GM12874 (cell line): Measurements from ENCODE around the gene ECEL1.

Experiments used
- CTCF ChIP-seq: IDR thresholded peaks from 2 replicates; pipeline ENCODE4 v1.5.1; 2011; ENCODE audit warnings: low read depth, mild to moderate bottlenecking, control low read depth, low read length, moderate library complexity; ENCODE audit not compliant: insufficient read depth

The ECEL1 gene

GRCh38 chr2:232530626-232531260 lies 43.1 kb upstream of the ECEL1 start:
- no peak for TF ChIP-seq CTCF

GRCh38 chr2:232529806-232530547 lies 42.3 kb upstream of the ECEL1 start:
- no peak for TF ChIP-seq CTCF

- no peak for TF ChIP-seq CTCF
Measured at GRCh38 chr2:232528746-232529460, 41.3 kb upstream of the ECEL1 start.

- TF ChIP-seq CTCF: no peak
Measured at GRCh38 chr2:232527905-232528470, 40.4 kb upstream of the ECEL1 start.

GRCh38 chr2:232526372-232526941 lies 38.8 kb upstream of the ECEL1 start:
- TF ChIP-seq CTCF: no peak

GRCh38 chr2:232525791-232526371 lies 38.2 kb upstream of the ECEL1 start, which contains the start of gene CHRND:
TSS of gene CHRND (plus strand) at chr2:232526160. CDS start at chr2:232526216, 56 bp downstream.
- no peak for TF ChIP-seq CTCF
